Measurements from ENCODE around the gene MTNR1B. TPM values are rescaled to one million over a fixed set of nuclear protein-coding genes. Genes with fewer than 3 reads are reported as not detected.

MTNR1B gene
- total and polyA plus RNA-seq, 2 experiments from 2014 or later, result not detected

DNA sequence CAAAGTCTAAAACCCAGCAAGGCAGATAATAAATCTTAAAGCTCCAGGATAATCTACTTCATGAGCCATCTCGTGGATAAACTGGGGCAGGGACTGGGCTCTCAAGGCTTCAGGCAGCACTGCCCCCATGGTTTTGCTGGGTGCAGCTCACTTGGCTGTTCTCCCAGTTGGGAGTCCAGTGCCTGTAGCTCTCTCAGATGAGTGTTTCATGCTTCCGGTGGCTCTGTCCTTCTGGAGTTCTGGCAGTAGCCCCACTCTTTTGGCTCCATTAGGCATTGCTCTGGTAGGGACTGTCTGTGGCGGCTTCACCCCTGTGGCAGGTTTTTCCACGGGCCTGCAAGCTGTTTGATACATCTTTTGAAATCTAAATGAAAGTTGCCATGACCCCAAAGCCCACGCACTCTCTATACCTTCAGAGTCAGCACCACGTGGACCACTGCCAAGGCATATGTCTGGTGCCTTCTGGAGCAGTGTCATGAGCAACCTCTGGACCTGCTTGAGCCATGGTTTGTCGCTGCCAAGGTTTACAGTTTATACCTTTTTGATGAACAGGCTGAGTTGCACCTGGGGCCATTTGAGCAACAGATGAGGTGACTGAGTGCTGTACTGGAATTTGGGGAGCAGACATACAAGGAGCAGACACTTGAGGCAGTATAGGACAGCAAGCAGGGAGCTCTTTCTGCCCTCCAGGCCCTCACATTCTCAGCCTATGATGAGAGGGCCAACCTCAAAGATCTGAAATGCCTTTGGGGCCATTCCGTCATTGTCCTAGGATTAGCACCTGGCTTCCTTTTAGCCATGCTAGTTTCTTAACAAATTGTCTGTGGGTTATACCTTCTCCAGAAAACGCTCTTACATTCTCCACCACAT lies 48.6 kb downstream of the MTNR1B start:
- no peaks in the 10 kb centered on the region for H3K27me3 ChIP-seq (replicated peaks; ENCODE audit: insufficient read depth)
- TF ChIP-seq EZH2phosphoT487 (IDR thresholded peaks at IDR 0.05; ENCODE audit: insufficient read depth, low read depth) (no peak), EZH2 (IDR thresholded peaks at IDR 0.05; ENCODE audit: insufficient read depth, poor library complexity, severe bottlenecking) (no peak)
- H3K9me3 ChIP-seq (ENCODE audit: low read depth), result no peaks in the 10 kb centered on the region
- H3K36me3 ChIP-seq (ENCODE audit: low read depth), result no peaks in the 10 kb centered on the region
- in situ Hi-C loops (cut with MboI), result no loop called here
- no peak overlapping the region for H3K27ac ChIP-seq
- H4K20me1 ChIP-seq (ENCODE audit: insufficient read depth), result no peaks in the 10 kb centered on the region
- 28 to 32% methylated on average over 9 of the region's 9 CpGs for WGBS, 2 experiments (ENCODE audit: low coverage in 1 of 2, low lambda C conversion rate in 2 of 2, missing lambda C conversion rate in 2 of 2)
- no peak overlapping the region for H3K4me3 ChIP-seq
- H2AFZ ChIP-seq, result no peak overlapping the region
- peak; percentile 67 for DNase-seq
- no peaks in the 10 kb centered on the region for H3K9me2 ChIP-seq (ENCODE audit: insufficient read depth)
- H3K4me1 ChIP-seq (ENCODE audit: insufficient read depth), result peaks cover 13% of the 10 kb centered on the region
- H3K9ac ChIP-seq, result no peak overlapping the region
- H3K79me2 ChIP-seq (ENCODE audit: insufficient read depth), result no peaks in the 10 kb centered on the region
- H3F3A ChIP-seq (ENCODE audit: insufficient read depth), result no peaks in the 10 kb centered on the region
- no peak overlapping the region for H3K4me2 ChIP-seq (ENCODE audit: unreplicated experiment)

GRCh38 chr11:93020248-93021046 lies 51.0 kb downstream of the MTNR1B start:
- H3K9me3 ChIP-seq (ENCODE audit: low read depth), result no peaks in the 10 kb centered on the region
- peak overlapping the region; percentile 35 for H3K27ac ChIP-seq
- H3K4me1 ChIP-seq (ENCODE audit: insufficient read depth), result peaks cover 13% of the 10 kb centered on the region
- in situ Hi-C loops (cut with MboI), result no loop called here
- H3K36me3 ChIP-seq (ENCODE audit: low read depth), result no peaks in the 10 kb centered on the region
- H3K27me3 ChIP-seq (replicated peaks; ENCODE audit: insufficient read depth), result no peaks in the 10 kb centered on the region
- H3K4me2 ChIP-seq (ENCODE audit: unreplicated experiment), result peak overlapping the region; percentile 14
- H3K9me2 ChIP-seq (ENCODE audit: insufficient read depth), result no peaks in the 10 kb centered on the region
- 17 to 25% methylated on average over 5 of the region's 5 CpGs for WGBS, 2 experiments (ENCODE audit: low coverage in 1 of 2, low lambda C conversion rate in 2 of 2, missing lambda C conversion rate in 2 of 2)
- DNase-seq, result peak; percentile 60
- H3K9ac ChIP-seq, result peak overlapping the region; percentile 9; the same call in 1 of the 2 replicates
- H3K79me2 ChIP-seq (ENCODE audit: insufficient read depth), result no peaks in the 10 kb centered on the region
- H4K20me1 ChIP-seq (ENCODE audit: insufficient read depth), result no peaks in the 10 kb centered on the region
- no peaks in the 10 kb centered on the region for H3F3A ChIP-seq (ENCODE audit: insufficient read depth)
- peak overlapping the region; percentile 8; the same call in 1 of the 2 replicates for H2AFZ ChIP-seq
- H3K4me3 ChIP-seq, result peak overlapping the region; percentile 8; the same call in 1 of the 2 replicates
- TF ChIP-seq EZH2 (IDR thresholded peaks at IDR 0.05; ENCODE audit: insufficient read depth, poor library complexity, severe bottlenecking), result no peak
- no peak for TF ChIP-seq EZH2phosphoT487 (IDR thresholded peaks at IDR 0.05; ENCODE audit: insufficient read depth, low read depth)

DNA sequence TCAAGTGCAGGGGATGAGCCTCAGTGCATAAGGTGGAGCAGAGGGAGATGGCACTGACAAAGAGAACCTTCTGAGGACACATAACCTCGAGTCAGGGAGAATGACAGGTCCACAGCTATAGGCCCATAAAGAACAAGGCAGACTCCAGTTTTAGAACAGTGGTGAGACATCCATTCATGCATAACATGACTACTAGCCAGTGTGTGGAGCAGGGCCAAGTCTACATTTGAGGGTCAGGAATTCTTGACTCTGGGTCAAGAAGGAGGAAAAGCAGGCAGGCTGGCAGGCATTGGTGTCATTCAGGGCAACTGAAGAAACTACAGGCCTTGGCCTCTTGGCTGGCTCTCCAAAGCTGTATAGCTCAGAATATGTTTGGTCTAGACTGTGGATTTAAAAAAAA lies 54.9 kb downstream of the MTNR1B start:
- Histone ChIP-seq H3K27me3 (replicated peaks; ENCODE audit: insufficient read depth) (no peaks in the 10 kb centered on the region), H3K4me3 (no peak overlapping the region), H3K36me3 (ENCODE audit: low read depth) (no peaks in the 10 kb centered on the region), H4K20me1 (ENCODE audit: insufficient read depth) (no peaks in the 10 kb centered on the region), H3K9me3 (ENCODE audit: low read depth) (no peaks in the 10 kb centered on the region), H3K27ac (no peak overlapping the region), H2AFZ (no peak overlapping the region), H3K9ac (no peak overlapping the region), H3K4me2 (ENCODE audit: unreplicated experiment) (no peak overlapping the region), H3K4me1 (ENCODE audit: insufficient read depth) (peaks cover 13% of the 10 kb centered on the region), H3K79me2 (ENCODE audit: insufficient read depth) (no peaks in the 10 kb centered on the region), H3F3A (ENCODE audit: insufficient read depth) (no peaks in the 10 kb centered on the region), H3K9me2 (ENCODE audit: insufficient read depth) (no peaks in the 10 kb centered on the region)
- in situ Hi-C loops (cut with MboI), result no loop called here
- WGBS, 2 experiments (ENCODE audit: low coverage in 1 of 2, low lambda C conversion rate in 2 of 2, missing lambda C conversion rate in 2 of 2), result 0 to 8% methylated on average over 1 of the region's 1 CpG
- TF ChIP-seq EZH2phosphoT487 (IDR thresholded peaks at IDR 0.05; ENCODE audit: insufficient read depth, low read depth), result no peak
- no peak for TF ChIP-seq EZH2 (IDR thresholded peaks at IDR 0.05; ENCODE audit: insufficient read depth, poor library complexity, severe bottlenecking)
- peak; percentile 31 for DNase-seq

DNA sequence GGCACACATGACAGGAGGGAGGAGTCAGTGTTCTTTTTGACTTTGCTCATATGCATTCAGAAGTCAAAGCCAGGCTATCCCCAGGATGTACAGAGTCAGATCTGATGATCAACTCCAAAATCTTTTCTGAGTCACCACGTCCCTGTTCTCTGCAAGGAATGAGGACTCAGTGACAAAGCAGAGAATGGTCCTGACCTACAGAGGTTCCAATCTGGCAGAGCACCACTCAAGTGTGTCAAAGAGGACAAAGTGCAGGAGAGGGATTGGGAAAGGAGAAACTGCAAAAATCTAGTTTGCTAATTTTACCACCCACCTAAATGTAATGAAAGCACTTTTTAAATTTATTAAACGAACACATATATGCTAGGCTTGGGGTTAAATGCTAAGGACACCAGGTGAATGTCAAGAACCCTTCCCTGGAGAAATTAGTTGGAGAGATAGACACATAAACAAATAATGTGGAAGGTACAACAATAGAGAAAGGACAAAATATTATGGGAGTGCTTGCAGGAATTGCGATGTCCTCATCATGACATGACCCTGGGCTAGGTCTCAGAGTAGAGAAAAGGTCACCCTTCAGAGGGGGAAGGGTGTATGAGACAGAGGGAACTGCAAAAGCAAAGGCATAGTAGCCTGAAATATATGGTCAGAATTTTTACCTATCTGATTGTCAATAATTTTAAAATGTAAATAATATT lies 56.3 kb downstream of the MTNR1B start:
- no peaks in the 10 kb centered on the region for H3K36me3 ChIP-seq (ENCODE audit: low read depth)
- no peaks in the 10 kb centered on the region for H3K9me2 ChIP-seq (ENCODE audit: insufficient read depth)
- TF ChIP-seq EZH2phosphoT487 (IDR thresholded peaks at IDR 0.05; ENCODE audit: insufficient read depth, low read depth) (no peak), EZH2 (IDR thresholded peaks at IDR 0.05; ENCODE audit: insufficient read depth, poor library complexity, severe bottlenecking) (no peak)
- no peak overlapping the region for H3K9ac ChIP-seq
- peaks cover 6% of the 10 kb centered on the region for H3K4me1 ChIP-seq (ENCODE audit: insufficient read depth)
- in situ Hi-C loops (cut with MboI), result no loop called here
- H3F3A ChIP-seq (ENCODE audit: insufficient read depth), result no peaks in the 10 kb centered on the region
- H3K9me3 ChIP-seq (ENCODE audit: low read depth), result no peaks in the 10 kb centered on the region
- no peak overlapping the region for H2AFZ ChIP-seq
- H3K4me2 ChIP-seq (ENCODE audit: unreplicated experiment), result no peak overlapping the region
- H3K79me2 ChIP-seq (ENCODE audit: insufficient read depth), result no peaks in the 10 kb centered on the region
- H3K27me3 ChIP-seq (replicated peaks; ENCODE audit: insufficient read depth), result no peaks in the 10 kb centered on the region; the same call in 1 of the 2 replicates
- 26 to 27% methylated on average over 3 of the region's 3 CpGs for WGBS, 2 experiments (ENCODE audit: low coverage in 1 of 2, low lambda C conversion rate in 2 of 2, missing lambda C conversion rate in 2 of 2)
- H4K20me1 ChIP-seq (ENCODE audit: insufficient read depth), result no peaks in the 10 kb centered on the region
- peak; percentile 33 for DNase-seq
- no peak overlapping the region for H3K27ac ChIP-seq
- H3K4me3 ChIP-seq, result no peak overlapping the region
